Measurements from ENCODE around the gene CDK7.

DNA sequence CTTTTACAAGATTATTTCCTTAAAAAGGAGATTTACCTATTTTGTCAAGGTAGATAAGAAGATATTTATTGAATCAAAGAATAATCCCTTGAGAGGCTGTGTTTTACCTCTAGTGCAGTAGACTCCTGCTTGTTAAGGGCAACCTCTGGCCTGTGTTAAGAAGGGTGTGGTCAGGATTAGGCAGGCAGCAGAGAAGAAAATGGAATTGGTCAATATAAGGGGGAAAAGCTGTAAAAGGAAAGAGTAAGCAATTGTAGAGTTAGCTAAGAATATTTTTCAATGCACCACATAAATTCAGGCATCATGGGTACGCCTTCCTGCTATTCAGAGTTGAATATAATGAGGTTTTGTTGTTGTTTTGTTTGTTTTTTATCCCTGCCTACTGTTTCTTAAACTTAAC lies 91.7 kb downstream of the CDK7 start:
- TF ChIP-seq CTCF (IDR thresholded peaks at IDR 0.05; ENCODE audit: low read depth, low read length), result no peak
- TF ChIP-seq POLR2A (IDR thresholded peaks at IDR 0.05; ENCODE audit: extremely low read depth, insufficient read length), result no peak

Data from NB4 (cell line).